Superior temporal gyrus (tissue), 1 donor: ENCODE data around the gene FAM217B.
"Not testable (repeated sequence)": the region's sequence is repeated elsewhere in the genome, so short reads cannot be mapped to it uniquely, and the experiment has no call there.

Experiments
- DNase-seq: peaks from one replicate; pipeline ENCODE4 v3.0.0-alpha.2; 2016; ENCODE audit errors: extremely low spot score

FAM217B gene

DNA sequence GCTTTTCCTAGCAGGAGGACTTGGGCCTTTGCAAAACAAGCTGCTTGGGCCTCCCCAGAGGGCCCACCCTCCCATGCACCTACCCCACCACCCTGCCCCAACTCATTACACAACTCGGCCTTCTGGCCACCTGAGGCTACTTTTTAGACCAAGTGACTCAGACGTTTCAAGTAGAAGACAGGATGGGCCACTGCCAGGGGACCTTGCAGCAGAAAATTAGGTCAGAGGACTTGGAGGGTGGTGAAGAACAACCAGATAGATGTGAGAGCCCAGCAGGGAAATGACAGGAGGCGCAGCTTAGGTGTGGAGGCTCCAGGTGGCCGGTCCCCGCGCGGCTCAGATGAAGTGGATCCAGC is 1.5 kb upstream of the FAM217B start:
- no peak for DNase-seq

DNA sequence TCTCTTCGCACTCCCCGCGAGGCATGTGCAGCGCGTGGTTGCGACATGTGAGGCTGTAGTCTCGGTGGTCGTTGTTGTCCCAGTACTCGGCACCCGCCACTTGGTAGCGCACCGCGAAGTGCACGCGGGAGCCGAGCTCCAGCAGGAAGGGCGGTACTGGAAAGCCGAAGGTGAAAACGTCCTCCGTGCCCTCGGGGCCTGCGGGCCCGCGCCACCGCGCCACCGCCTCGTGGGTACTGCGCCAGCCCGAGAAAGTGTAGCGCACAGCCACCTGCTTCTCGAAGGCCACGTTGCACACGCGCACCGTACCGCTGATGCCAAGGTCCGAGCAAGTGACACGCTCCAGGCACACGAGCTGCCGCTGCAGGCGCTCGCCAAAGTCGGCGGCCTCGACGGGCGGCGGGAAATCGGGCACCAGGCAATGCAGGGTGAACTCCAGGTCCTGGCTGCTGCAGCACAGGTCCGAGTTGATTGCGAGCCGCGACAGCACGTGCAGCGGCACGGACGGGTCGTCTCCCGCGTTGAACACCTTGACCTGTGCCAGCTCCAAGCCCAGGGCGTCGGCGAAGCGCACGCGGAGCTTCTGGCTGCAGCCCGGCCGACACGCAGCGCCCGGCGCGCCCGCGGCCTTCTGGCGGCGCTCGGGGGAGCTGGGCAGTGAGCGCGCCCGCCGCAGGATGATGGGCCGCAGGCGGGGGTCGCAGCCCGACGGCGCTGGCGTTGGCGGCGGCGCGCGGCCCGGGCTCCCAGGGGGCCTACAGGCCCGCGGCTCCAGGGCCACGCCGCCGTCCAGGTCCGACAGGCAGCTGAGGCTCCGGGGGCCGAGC is 924 bp upstream of the FAM217B start:
- no peak for DNase-seq

GRCh38 chr20:59939879-59940128 is 385 bp upstream of the FAM217B start:
- no peak for DNase-seq

- no peak for DNase-seq
Observed at GRCh38 chr20:59940956-59941294, 736 bp downstream of the FAM217B start.

DNA sequence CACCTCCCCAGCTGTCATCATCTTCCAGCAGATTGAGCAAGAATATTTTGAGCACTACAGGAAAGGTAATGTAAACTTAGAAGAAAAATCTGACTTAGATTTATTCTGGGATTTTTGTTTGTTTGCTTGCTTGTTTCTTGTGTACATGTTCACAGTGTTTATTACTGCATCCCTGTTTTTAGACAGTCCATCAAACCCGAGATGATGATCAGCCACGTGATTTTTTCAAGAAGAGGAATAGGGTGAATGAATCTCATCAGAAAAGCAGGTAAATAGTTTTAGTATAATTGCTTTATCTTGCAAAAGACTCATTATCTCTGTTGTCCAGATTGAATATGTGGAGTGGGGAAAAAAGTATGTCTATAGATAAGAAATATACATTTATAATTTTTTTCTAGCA is 2.1 kb downstream of the FAM217B start:
- no peak for DNase-seq

GRCh38 chr20:59944726-59945125 is 4.5 kb downstream of the FAM217B start:
- DNase-seq: no peak

GRCh38 chr20:59945175-59945574 is 5.0 kb downstream of the FAM217B start:
- peak; percentile 60 for DNase-seq

DNA sequence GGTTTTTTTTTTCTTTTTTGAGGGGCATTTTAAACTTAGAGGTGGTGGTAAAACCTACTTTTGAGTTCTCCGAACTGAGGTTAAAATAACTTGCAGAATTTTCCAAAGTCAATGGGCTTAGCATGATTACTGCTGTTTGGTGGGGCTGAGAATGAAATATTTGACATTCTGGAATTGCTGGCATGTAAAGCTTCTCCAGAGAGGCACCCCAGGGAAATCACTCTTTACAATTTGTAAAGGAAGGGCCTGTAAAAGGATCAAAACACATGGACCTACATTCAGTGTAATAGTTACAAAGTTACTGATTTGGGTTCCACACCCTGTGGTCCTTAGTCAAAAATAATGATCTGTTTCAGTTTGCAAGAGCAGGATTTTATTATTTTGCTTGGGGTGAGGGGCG is 5.5 kb downstream of the FAM217B start:
- no peak for DNase-seq

GRCh38 chr20:59947376-59947775 is 7.2 kb downstream of the FAM217B start:
- DNase-seq: no peak

- peak; percentile 56 for DNase-seq
Observed at GRCh38 chr20:59948212-59948611, 8.0 kb downstream of the FAM217B start.

DNA sequence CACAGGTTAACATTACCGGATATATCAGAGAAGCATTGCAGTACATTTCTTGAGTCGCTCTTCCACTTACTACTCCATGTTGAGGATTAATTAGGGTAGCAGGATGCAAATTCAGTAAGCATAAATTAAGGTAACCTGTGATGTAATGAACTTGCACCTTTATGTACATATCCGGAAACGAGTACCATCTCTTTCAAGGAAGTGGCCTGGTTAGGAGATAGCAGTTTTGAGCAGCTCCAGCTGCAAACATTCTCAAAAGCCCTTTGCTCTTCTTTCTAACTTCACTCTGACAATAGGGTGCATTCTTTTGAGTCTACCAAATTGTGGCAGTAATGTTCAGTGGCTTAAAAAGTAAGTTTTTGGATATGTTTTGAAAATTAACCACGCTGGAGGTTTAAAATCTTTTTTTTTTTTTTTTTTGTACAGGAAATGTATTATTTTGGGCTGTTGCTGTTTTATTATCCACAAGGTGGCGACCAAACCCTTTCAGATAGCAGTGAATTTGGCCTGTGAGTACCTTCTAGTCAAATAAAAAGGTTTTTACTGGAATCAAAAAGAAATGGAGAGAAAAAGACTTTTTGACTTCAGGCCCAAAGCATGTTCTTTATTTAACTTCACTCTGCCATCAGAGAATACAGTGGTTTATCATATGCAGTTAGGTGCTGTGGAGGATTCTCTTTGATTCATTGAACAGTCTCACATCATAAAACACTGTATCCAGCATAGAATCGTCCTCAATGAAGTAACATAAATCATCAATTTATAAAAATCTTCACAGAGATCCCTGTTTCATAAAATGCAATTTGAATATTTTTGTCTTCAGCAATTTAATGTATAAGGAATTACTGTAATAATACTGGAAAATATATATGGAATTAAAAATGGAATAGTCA is 8.9 kb downstream of the FAM217B start:
- peak; percentile 91 for DNase-seq

GRCh38 chr20:59949911-59950310 is 9.7 kb downstream of the FAM217B start:
- no peak for DNase-seq

DNA sequence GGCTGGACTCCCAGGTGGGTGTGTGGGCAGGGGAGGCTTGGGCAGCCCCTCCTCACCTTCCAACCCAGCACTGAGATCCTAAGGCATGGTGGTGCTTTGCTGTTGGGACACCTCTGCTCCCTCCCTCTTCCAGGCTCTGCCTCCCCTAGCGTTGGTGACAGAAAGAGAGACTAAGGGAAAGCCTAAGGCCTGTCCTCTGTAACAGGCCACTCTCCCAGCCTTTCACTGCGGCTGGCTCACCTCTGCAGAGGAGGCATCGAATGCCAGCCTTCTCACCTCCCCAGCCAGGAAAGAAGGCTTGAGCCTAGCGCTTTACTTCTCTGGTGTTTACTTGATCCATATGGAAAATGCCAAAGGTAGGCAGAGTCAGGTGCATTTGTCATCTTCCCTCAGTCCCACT is 14.5 kb downstream of the FAM217B start:
- no peak for DNase-seq

- peak; percentile 82 for DNase-seq
Observed at GRCh38 chr20:59955131-59955796, 15.1 kb downstream of the FAM217B start.

DNA sequence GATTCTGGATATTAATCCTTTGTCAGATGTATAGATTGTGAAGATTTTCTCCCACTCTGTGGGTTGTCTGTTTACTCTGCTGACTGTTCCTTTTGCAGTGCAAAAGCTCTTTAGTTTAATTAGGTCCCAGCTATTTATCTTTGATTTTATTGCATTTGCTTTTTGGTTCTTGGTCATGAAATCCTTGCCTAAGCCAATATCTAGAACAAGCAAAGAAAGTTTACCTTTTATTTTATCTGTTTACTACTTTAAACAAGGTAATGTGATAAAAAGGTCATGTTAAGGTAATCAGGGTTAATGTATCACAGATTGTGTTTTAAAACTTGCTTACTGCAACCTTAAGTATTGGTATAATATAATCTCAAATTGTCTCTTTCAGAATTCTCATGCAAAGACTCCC is 17.4 kb downstream of the FAM217B start:
- not testable (repeated sequence) for DNase-seq

GRCh38 chr20:59958123-59958522 is 17.9 kb downstream of the FAM217B start, which contains the start of gene CDH26:
CDH26 (plus strand) TSS chr20:59958423; CDS start chr20:59958727, 304 bp downstream.
- no peak for DNase-seq

DNA sequence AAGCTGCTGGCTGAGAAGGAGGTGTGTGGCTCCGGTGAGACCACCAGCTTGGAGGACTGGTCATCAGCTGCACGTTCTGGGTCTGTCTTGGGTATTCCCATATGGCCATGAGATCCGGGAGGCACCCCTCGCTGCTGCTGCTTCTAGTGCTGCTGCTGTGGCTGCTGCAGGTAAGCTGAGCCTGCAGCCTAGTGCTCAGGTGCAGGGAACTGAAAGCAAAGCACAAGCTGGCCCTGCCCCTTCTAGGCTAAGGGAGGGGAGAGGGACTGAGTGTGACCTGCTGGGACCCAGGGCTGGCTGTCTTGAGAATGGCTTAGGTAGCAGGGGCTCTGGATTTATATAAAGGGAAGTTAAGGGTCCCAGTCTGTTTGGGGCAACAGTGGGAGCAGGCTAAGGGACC is 18.4 kb downstream of the FAM217B start:
- no peak for DNase-seq

- DNase-seq: no peak
Observed at GRCh38 chr20:59961423-59961822, 21.2 kb downstream of the FAM217B start.

DNA sequence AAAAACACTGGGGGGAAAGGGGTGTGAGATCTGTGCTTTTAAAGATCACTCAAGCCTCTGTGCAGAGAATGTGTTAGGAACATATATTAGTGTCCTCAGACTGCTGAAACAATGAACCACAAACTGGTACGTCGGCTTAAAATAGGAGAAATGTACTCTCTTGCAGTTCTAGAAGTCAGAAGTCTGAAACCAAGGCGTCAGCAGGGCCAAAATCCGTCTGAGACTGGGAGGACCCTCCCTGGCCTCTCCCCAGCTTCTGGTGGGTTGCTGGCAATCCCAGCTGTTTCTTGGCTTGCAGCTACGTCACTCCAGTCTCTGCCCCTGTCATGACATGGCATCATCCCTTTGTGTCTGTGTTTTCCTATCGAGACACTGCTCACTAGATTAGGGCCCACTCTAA is 22.0 kb downstream of the FAM217B start:
- DNase-seq: no peak

GRCh38 chr20:59966428-59966827 is 26.2 kb downstream of the FAM217B start:
- peak; percentile 93 for DNase-seq

- DNase-seq: no peak
Observed at GRCh38 chr20:59971428-59971827, 31.2 kb downstream of the FAM217B start.

DNA sequence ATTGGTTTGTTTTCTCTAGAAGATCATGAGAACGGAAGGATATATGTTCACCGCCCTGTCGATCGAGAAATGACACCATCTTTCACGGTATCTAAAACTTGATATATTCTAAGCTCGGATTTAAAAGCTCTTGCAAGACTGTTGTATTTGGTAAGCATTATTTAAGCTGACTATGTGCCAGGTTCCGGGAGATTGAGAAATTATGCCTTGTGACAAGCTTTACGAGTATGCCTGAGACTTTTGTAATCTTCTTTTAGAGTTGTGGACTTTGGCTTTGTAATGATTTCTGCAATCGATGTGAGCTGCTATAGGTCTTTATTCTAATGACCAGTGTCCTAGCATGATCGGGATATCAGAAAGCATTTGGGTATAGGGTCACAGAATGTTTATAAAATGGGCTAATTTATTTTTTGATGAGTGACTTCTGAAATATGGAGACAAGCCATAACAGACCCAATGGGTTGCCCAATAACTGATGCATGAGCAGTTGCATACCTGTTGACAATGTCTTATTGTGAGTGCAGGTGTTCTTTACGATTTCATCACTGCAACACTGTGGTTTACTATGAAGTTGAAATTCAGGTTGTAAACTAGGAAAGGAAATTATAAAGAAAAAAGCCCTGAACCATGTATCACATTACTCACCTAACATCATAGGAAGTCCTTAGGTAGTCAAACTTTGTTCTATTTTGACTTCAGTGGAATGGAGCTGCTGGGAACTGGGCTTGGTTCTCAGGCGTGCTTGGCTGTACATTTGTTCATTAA is 32.0 kb downstream of the FAM217B start:
- no peak for DNase-seq
